Measurements from ENCODE around the gene MCF2L2.

MCF2L2 gene

GRCh38 chr3:183272791-183273190 lies 155.6 kb downstream of the MCF2L2 start:
- Histone ChIP-seq H3K36me3 (replicated peaks) (peaks cover 10% of the 10 kb centered on the region), H3K27me3 (replicated peaks) (no peaks in the 10 kb centered on the region), H3K4me3 (ENCODE audit: low read depth, low read length) (no peak overlapping the region), H3K27ac (no peak overlapping the region)
- DNase-seq, result no peak
- no peak for TF ChIP-seq CTCF (IDR thresholded peaks at IDR 0.05; ENCODE audit: low read depth, low read length, missing control alignments)
- in situ Hi-C loops (cut with HindIII; ENCODE audit: low pct_ligation_motif_present, low sequenced_read_pairs), result no loop called here

DNA sequence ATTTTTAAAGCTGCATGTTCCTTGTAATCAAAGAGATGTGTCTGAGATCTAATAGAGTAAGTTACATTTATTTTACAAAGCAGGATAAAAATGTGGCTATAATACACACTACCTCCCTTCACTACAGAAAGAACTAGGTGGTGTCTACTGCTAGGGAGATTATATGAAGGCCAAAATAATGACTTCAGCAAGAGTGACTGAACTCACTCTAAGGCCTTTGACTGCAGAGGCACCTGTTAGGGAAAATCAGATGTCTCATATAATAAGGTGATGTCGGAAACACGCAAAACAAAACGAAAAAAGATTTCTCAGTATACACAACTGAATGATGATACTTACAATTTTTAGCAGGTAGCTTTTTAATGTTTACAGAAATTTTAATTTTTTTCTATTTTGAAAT lies 156.3 kb downstream of the MCF2L2 start:
- no peak overlapping the region for H3K27ac ChIP-seq
- in situ Hi-C loops (cut with HindIII; ENCODE audit: low pct_ligation_motif_present, low sequenced_read_pairs), result no loop called here
- DNase-seq, result no peak
- H3K36me3 ChIP-seq (replicated peaks), result peaks cover 10% of the 10 kb centered on the region
- H3K27me3 ChIP-seq (replicated peaks), result no peaks in the 10 kb centered on the region
- no peak for TF ChIP-seq CTCF (IDR thresholded peaks at IDR 0.05; ENCODE audit: low read depth, low read length, missing control alignments)
- no peak overlapping the region for H3K4me3 ChIP-seq (ENCODE audit: low read depth, low read length)

GRCh38 chr3:183270344-183270743 lies 158.1 kb downstream of the MCF2L2 start:
- no peak overlapping the region for H3K4me3 ChIP-seq (ENCODE audit: low read depth, low read length)
- in situ Hi-C loops (cut with HindIII; ENCODE audit: low pct_ligation_motif_present, low sequenced_read_pairs), result no loop called here
- TF ChIP-seq CTCF (IDR thresholded peaks at IDR 0.05; ENCODE audit: low read depth, low read length, missing control alignments), result no peak
- no peak overlapping the region for H3K27ac ChIP-seq
- H3K27me3 ChIP-seq (replicated peaks), result no peaks in the 10 kb centered on the region
- DNase-seq, result no peak
- peaks cover 10% of the 10 kb centered on the region for H3K36me3 ChIP-seq (replicated peaks)

GRCh38 chr3:183269345-183269744 lies 159.1 kb downstream of the MCF2L2 start:
- no peak for DNase-seq
- Histone ChIP-seq H3K36me3 (replicated peaks) (peaks cover 10% of the 10 kb centered on the region), H3K27ac (no peak overlapping the region), H3K4me3 (ENCODE audit: low read depth, low read length) (no peak overlapping the region), H3K27me3 (replicated peaks) (no peaks in the 10 kb centered on the region)
- in situ Hi-C loops (cut with HindIII; ENCODE audit: low pct_ligation_motif_present, low sequenced_read_pairs), result no loop called here
- no peak for TF ChIP-seq CTCF (IDR thresholded peaks at IDR 0.05; ENCODE audit: low read depth, low read length, missing control alignments)

- Histone ChIP-seq H3K4me3 (ENCODE audit: low read depth, low read length) (no peak overlapping the region), H3K36me3 (replicated peaks) (peaks cover 10% of the 10 kb centered on the region), H3K27ac (no peak overlapping the region), H3K27me3 (replicated peaks) (no peaks in the 10 kb centered on the region)
- DNase-seq, result no peak
- in situ Hi-C loops (cut with HindIII; ENCODE audit: low pct_ligation_motif_present, low sequenced_read_pairs), result no loop called here
- TF ChIP-seq CTCF (IDR thresholded peaks at IDR 0.05; ENCODE audit: low read depth, low read length, missing control alignments), result no peak
Observed at GRCh38 chr3:183268366-183268765, 160.1 kb downstream of the MCF2L2 start.

DNA sequence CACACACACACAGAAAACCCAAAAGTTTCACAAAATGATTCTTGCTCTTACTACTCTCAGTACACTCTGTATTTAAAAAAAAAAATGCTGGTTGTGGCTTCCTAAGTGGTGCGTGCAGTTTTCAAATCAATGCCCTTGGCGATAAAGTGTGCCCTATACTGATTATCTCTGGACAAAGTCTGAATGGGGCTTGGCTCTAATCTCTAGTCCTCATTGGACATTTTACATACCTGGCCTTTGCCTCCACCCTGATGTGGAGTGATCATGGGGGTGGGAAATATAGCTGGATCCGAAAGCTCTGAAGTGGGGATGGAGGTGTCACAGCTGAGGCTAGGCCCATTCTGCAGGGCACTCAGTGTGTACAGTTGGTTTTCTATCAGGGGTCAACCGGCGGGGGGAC lies 161.3 kb downstream of the MCF2L2 start:
- no peak for DNase-seq
- Histone ChIP-seq H3K27me3 (replicated peaks) (no peaks in the 10 kb centered on the region), H3K4me3 (ENCODE audit: low read depth, low read length) (no peak overlapping the region), H3K36me3 (replicated peaks) (peaks cover 10% of the 10 kb centered on the region), H3K27ac (no peak overlapping the region)
- TF ChIP-seq CTCF (IDR thresholded peaks at IDR 0.05; ENCODE audit: low read depth, low read length, missing control alignments), result no peak
- in situ Hi-C loops (cut with HindIII; ENCODE audit: low pct_ligation_motif_present, low sequenced_read_pairs), result no loop called here
